Endothelial cell of umbilical vein (primary cell): ENCODE results near the gene TPPP2. TPM values are rescaled to one million over a fixed set of nuclear protein-coding genes. Genes with fewer than 3 reads are reported as not detected.

Experiments used
- BruUV-seq: library from RNA; stranded (reverse); fragments of 400-500 nt; replicated peaks from 2 replicates; lab custom pipeline; 2021; lab: Mats Ljungman, UMichigan
- CTCF ChIA-PET: fragments of 300-600, 350-600 bp; sonication (Branson Sonifier 250); formaldehyde crosslinking; loops from one replicate; lab custom pipeline; 2021; ENCODE audit warnings: antibody characterized with exemption, inconsistent platforms; lab: Charles Lee
- POLR2A ChIA-PET: fragments of 300-600, 350-600 bp; sonication (Branson Sonifier 250); formaldehyde crosslinking; loops from one replicate; lab custom pipeline; 2021; ENCODE audit warnings: antibody characterized with exemption, inconsistent platforms; lab: Charles Lee
- DNase-seq: peaks from one replicate; pipeline ENCODE4 v3.0.0-alpha.2; 2011; ENCODE audit warnings: low read depth, low spot score
- FAIRE-seq: peaks from 2 replicates; lab custom pipeline; 2011; peaks lifted over from hg19 to GRCh38; lab: Jason Lieb, UNC
- H2AFZ ChIP-seq: 2 replicates; pipeline ENCODE4 v1.6.0; 2012; ENCODE audit warnings: low read depth, low read length, control low read depth, inconsistent platforms
- H3K27ac ChIP-seq: 2 replicates; pipeline ENCODE4 v1.5.1; 2011; ENCODE audit warnings: low read depth, mild to moderate bottlenecking, control low read depth, low read length, moderate library complexity; ENCODE audit not compliant: insufficient read depth
- H3K27me3 ChIP-seq, 2 experiments: 2 replicates each; pipeline versions ENCODE4 v1.6.0 to v1.6.1; 2011; ENCODE audit warnings: low read length in 2 of 2, mixed read lengths in 1 of 2; ENCODE audit not compliant: control insufficient read depth in 2 of 2, insufficient read depth in 2 of 2
- H3K36me3 ChIP-seq, 2 experiments: 2 replicates in 1 of 2; 3 replicates in 1 of 2; pipeline ENCODE4 v1.5.1; 2011; ENCODE audit warnings: low read length in 2 of 2, mild to moderate bottlenecking in 1 of 2, moderate library complexity in 1 of 2; ENCODE audit not compliant: control insufficient read depth in 2 of 2, insufficient read depth in 2 of 2; ENCODE audit errors: extremely low read depth in 1 of 2
- H3K4me1 ChIP-seq: 3 replicates; pipeline ENCODE4 v1.5.1; 2011; ENCODE audit warnings: mild to moderate bottlenecking, low read length; ENCODE audit not compliant: control insufficient read depth, insufficient read depth; ENCODE audit errors: extremely low read depth
- H3K4me2 ChIP-seq: 2 replicates; pipeline ENCODE4 v1.6.1; 2011; ENCODE audit warnings: low read length, control low read depth, mixed read lengths; ENCODE audit not compliant: insufficient read depth
- H3K4me3 ChIP-seq, 3 experiments: fragments of 200-600 bp in 1 of 3; sonication (generic), shearing (Covaris generic) in 1 of 3; replicated peaks in 1 of 3; 2 replicates each; pipeline ENCODE4 v1.5.1; 2011 to 2016; ENCODE audit warnings: control low read depth in 3 of 3, low read length in 3 of 3, mild to moderate bottlenecking in 2 of 3, inconsistent platforms in 1 of 3, low read depth in 1 of 3, moderate library complexity in 1 of 3; ENCODE audit not compliant: insufficient read depth in 1 of 3
- H3K79me2 ChIP-seq: 2 replicates; pipeline ENCODE4 v1.6.0; 2012; ENCODE audit warnings: low read length, inconsistent platforms; ENCODE audit not compliant: control insufficient read depth, insufficient read depth
- H3K9ac ChIP-seq: replicated peaks from 2 replicates; pipeline ENCODE3; 2011; ENCODE audit warnings: low read length, control low read depth; ENCODE audit not compliant: insufficient read depth; ENCODE audit errors: extremely low read depth
- H3K9me1 ChIP-seq: replicated peaks from 3 replicates; pipeline ENCODE4 v1.6.0; 2011; ENCODE audit warnings: mild to moderate bottlenecking, low read length; ENCODE audit not compliant: control insufficient read depth, insufficient read depth; ENCODE audit errors: extremely low read depth
- H3K9me3 ChIP-seq: replicated peaks from 2 replicates; pipeline ENCODE4 v1.5.1; 2012; ENCODE audit warnings: low read length, inconsistent platforms; ENCODE audit not compliant: control insufficient read depth, insufficient read depth
- H4K20me1 ChIP-seq: replicated peaks from 2 replicates; pipeline ENCODE3; 2011; ENCODE audit warnings: mild to moderate bottlenecking, low read length; ENCODE audit not compliant: control insufficient read depth, insufficient read depth; ENCODE audit errors: extremely low read depth
- EZH2 ChIP-seq: IDR thresholded peaks from 2 replicates; pipeline ENCODE4 v1.6.1; 2012; ENCODE audit warnings: borderline replicate concordance, low read depth, mild to moderate bottlenecking, moderate library complexity, low read length, inconsistent platforms; ENCODE audit not compliant: severe bottlenecking
- FOS ChIP-seq: IDR thresholded peaks from 2 replicates; pipeline ENCODE4 v1.6.1; 2011; ENCODE audit warnings: mild to moderate bottlenecking, low read length, moderate library complexity, borderline replicate concordance; ENCODE audit not compliant: insufficient read depth
- GATA2 ChIP-seq: IDR thresholded peaks from 2 replicates; pipeline ENCODE4 v1.7.0; 2011; ENCODE audit warnings: low read depth, mild to moderate bottlenecking, moderate library complexity, mixed read lengths, low read length; ENCODE audit not compliant: insufficient read length, insufficient read depth
- JUN ChIP-seq: IDR thresholded peaks from 2 replicates; pipeline ENCODE4 v1.6.1; 2011; ENCODE audit warnings: borderline replicate concordance, low read depth; ENCODE audit not compliant: insufficient read length, insufficient read depth
- MYC ChIP-seq: IDR thresholded peaks from one replicate; pipeline ENCODE4 v1.6.1; 2011; ENCODE audit warnings: mild to moderate bottlenecking, low read depth, low read length
- POLR2A ChIP-seq: IDR thresholded peaks from 2 replicates; pipeline ENCODE4 v1.6.1; 2012; ENCODE audit warnings: low read depth, mild to moderate bottlenecking, control low read depth, low read length
- POLR2AphosphoS5 ChIP-seq: IDR thresholded peaks from 2 replicates; pipeline ENCODE4 v1.6.1; 2012; ENCODE audit warnings: low read depth, mild to moderate bottlenecking, control low read depth, low read length, moderate library complexity; ENCODE audit not compliant: insufficient read depth
- dilution Hi-C: fragments of 300-500 bp; cut with MboI; formaldehyde crosslinking; loops from one replicate; pipeline ENCODE4 v1.15.0; 2019; ENCODE audit warnings: low sequenced_read_pairs; ENCODE audit not compliant: extremely low pct_ligation_motif_present
- intact Hi-C: fragments of 100-400 bp; cut with micrococcal nuclease; formaldehyde crosslinking; loops from one replicate; pipeline ENCODE4 v1.10.0; 2022
- polyA plus RNA-seq, 4 experiments: library from polyadenylated mRNA; depleted of rRNA in 3 of 4; stranded (reverse) in 3 of 4; unstranded in 1 of 4; fragments of >200 nt; gene quantifications; 2 replicates each; pipeline versions ENCODE4 v1.2.1 to v1.2.3, GENCODE V29; 2011 to 2012; ENCODE audit warnings: missing spikeins in 1 of 4
- total RNA-seq: library from RNA; stranded (reverse); gene quantifications from 2 replicates; pipeline ENCODE4 v1.2.3, GENCODE V29; 2021
- TF ChIP-seq, protein P1 (sequence below): IDR thresholded peaks from 2 replicates; pipeline ENCODE4 v1.6.1; 2011; ENCODE audit not compliant: insufficient read depth, insufficient read length
- TF ChIP-seq, protein P2 (sequence below), 2 donors: IDR thresholded peaks; 1 replicate in 1 of 2; 2 replicates in 1 of 2; pipeline ENCODE4 v1.5.1; 2011; ENCODE audit warnings: low read length in 2 of 2, mild to moderate bottlenecking in 2 of 2, moderate library complexity in 2 of 2, control low read depth in 1 of 2, inconsistent platforms in 1 of 2, low read depth in 1 of 2; ENCODE audit not compliant: insufficient read depth in 1 of 2; ENCODE audit errors: extremely low read depth in 1 of 2

TPPP2 gene
- total and polyA plus RNA-seq, 2 donors (not counting 3 experiments of a cell fraction or from before 2014, with no cell fraction given), result not detected

DNA sequence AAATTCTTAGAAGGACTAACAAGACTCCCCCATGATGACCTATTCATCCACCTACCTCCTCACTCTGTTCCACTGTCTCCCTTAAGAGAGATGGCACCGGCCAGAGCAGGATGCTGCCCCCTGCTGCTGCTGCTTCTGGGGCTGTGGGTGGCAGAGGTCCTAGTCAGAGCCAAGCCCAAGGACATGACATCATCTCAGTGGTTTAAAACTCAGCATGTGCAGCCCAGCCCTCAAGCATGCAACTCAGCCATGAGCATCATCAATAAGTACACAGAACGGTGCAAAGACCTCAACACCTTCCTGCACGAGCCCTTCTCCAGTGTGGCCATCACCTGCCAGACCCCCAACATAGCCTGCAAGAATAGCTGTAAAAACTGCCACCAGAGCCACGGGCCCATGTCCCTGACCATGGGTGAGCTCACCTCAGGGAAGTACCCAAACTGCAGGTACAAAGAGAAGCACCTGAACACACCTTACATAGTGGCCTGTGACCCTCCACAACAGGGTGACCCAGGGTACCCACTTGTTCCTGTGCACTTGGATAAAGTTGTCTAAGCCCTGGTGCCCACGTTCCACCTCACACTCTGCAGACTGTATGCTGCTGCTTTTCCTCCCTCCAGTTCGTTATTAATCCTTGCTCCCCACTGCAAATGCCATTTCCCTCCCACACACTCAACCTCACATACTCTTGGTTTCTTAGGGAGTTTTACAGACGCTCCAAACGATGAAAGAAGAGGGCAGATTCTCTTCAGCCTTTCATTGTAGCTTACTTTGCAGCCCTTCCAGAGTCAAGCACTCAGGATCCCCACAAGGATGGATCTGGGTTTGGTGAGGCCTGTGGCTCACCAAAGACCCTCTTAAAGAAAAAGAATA is 28.0 kb downstream of the TPPP2 start, which contains the start of gene RNASE8:
TSS of gene RNASE8 (plus strand) at position 20 of the 873 bp plus-strand sequence. CDS start at position 91, 71 bp downstream.
- H3K27me3 ChIP-seq, result peaks cover 11 to 24% of the 10 kb centered on the region in 2 experiments
- dilution Hi-C loops, result no loop called here
- no peak within 1 kb of the TSS for H3K27ac ChIP-seq
- H3K9me1 ChIP-seq, result no peaks in the 10 kb centered on the region
- CTCF ChIA-PET, result interaction anchor here (0.9 to 1.8 kb wide), 3 partner anchors 10 to 43 kb away, joined by 4 to 8 read pairs (median 5); no protein-coding TSS in a partner anchor
- no peaks in the 10 kb centered on the region for H3K4me1 ChIP-seq
- POLR2A ChIA-PET, result interaction anchor here (0.6 kb wide), 1 partner anchor 14 kb away, joined by 4 read pairs; no protein-coding TSS in a partner anchor
- no peaks in the 10 kb centered on the region for H3K9me3 ChIP-seq
- intact Hi-C loops, result no loop called here
- no peak within 1 kb of the TSS for H3K4me3 ChIP-seq
- H3K9ac ChIP-seq, result no peak within 1 kb of the TSS
- no peak for TF ChIP-seq FOS
- no peak for TF ChIP-seq EZH2
- TF ChIP-seq GATA2, result no peak
- FAIRE-seq, result no peak
- no TSS peak for BruUV-seq
- no peak for DNase-seq
- no peaks in the 10 kb centered on the region for H4K20me1 ChIP-seq
- H3K79me2 ChIP-seq, result no peaks in the 10 kb centered on the region
- H3K4me2 ChIP-seq, result no peak within 1 kb of the TSS
- H2AFZ ChIP-seq, result no peak within 1 kb of the TSS
- H3K36me3 ChIP-seq, result no peaks in the 10 kb centered on the region

DNA sequence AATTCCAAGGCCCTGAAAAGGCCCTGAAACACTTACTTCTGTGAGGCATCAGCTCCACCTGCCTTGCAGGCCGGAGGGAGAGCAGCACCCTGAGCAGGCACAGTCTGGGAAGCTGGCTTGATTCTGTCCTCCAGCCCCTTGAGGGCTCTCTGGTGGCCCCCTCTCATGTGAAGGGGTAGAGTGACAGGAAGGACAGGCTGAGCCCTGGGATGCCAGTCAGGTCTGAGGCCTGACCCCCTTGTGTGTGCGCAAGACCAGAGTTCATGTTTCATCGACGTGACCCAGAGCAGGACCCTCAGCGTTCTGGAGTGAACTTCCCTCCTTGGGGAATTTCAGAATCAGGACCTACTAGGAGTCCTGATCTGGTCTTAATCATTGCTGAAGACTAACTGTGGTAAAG is 28.9 kb downstream of the TPPP2 start:
- Histone ChIP-seq H3K36me3 (no peaks in the 10 kb centered on the region), H3K27ac (no peak overlapping the region), H3K4me1 (no peaks in the 10 kb centered on the region), H3K27me3 (peaks cover 14 to 30% of the 10 kb centered on the region in 2 experiments), H3K4me3 (no peak overlapping the region), H3K79me2 (no peaks in the 10 kb centered on the region), H3K9me1 (no peaks in the 10 kb centered on the region), H4K20me1 (no peaks in the 10 kb centered on the region), H3K9me3 (no peaks in the 10 kb centered on the region), H3K9ac (no peak overlapping the region), H2AFZ (no peak overlapping the region), H3K4me2 (no peak overlapping the region)
- CTCF ChIA-PET, result interaction anchor here (0.9 to 1.8 kb wide), 3 partner anchors 10 to 44 kb away, joined by 4 to 8 read pairs (median 5); no protein-coding TSS in a partner anchor
- TF ChIP-seq GATA2, result no peak
- no peak for TF ChIP-seq EZH2
- TF ChIP-seq POLR2A, result no peak
- TF ChIP-seq JUN, result no peak
- TF ChIP-seq MYC, result no peak
- no peak for TF ChIP-seq FOS
- TF ChIP-seq, protein P1, sequence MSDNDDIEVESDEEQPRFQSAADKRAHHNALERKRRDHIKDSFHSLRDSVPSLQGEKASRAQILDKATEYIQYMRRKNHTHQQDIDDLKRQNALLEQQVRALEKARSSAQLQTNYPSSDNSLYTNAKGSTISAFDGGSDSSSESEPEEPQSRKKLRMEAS, result no peak
- TF ChIP-seq, protein P2, sequence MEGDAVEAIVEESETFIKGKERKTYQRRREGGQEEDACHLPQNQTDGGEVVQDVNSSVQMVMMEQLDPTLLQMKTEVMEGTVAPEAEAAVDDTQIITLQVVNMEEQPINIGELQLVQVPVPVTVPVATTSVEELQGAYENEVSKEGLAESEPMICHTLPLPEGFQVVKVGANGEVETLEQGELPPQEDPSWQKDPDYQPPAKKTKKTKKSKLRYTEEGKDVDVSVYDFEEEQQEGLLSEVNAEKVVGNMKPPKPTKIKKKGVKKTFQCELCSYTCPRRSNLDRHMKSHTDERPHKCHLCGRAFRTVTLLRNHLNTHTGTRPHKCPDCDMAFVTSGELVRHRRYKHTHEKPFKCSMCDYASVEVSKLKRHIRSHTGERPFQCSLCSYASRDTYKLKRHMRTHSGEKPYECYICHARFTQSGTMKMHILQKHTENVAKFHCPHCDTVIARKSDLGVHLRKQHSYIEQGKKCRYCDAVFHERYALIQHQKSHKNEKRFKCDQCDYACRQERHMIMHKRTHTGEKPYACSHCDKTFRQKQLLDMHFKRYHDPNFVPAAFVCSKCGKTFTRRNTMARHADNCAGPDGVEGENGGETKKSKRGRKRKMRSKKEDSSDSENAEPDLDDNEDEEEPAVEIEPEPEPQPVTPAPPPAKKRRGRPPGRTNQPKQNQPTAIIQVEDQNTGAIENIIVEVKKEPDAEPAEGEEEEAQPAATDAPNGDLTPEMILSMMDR (IDR thresholded peaks at IDR 0.05; ENCODE audit: extremely low read depth in 1 of 2, insufficient read depth in 1 of 2, low read depth in 1 of 2, low read length in 2 of 2), result no peak
- no peak for TF ChIP-seq POLR2AphosphoS5
- POLR2A ChIA-PET, result no interaction called here
- DNase-seq (no peak), FAIRE-seq (no peak)
- BruUV-seq, result no TSS peak
- dilution Hi-C loops, result no loop called here
- intact Hi-C loops, result no loop called here
